ENCODE measurements around the gene MAPKAPK5. TPM values are rescaled to one million over a fixed set of nuclear protein-coding genes. Genes with fewer than 3 reads are reported as not detected.
"Not testable (repeated sequence)": the region's sequence is repeated elsewhere in the genome, so short reads cannot be mapped to it uniquely, and the experiment has no call there.

MAPKAPK5 gene
- total RNA-seq, 2 experiments from 2014 or later = 73.7 to 75.0 TPM

- H3K27ac Mint-ChIP-seq, H3K36me3 Mint-ChIP-seq, H3K27me3 Mint-ChIP-seq, DNase-seq, H3K9me3 Mint-ChIP-seq, H3K4me1 Mint-ChIP-seq, H3K4me3 Mint-ChIP-seq: not testable (repeated sequence)
These were observed 21.2 kb upstream of the MAPKAPK5 start for GRCh38 chr12:111820828-111821227.

- Mint-ChIP-seq H3K4me3 (no peak overlapping the region), H3K27ac (no peak overlapping the region), H3K27me3 (peaks cover 8% of the 10 kb centered on the region), H3K4me1 (no peaks in the 10 kb centered on the region), H3K36me3 (no peaks in the 10 kb centered on the region), H3K9me3 (no peaks in the 10 kb centered on the region)
- DNase-seq = no peak
These were observed 19.1 kb upstream of the MAPKAPK5 start for GRCh38 chr12:111822886-111823285.

- peaks cover 8% of the 10 kb centered on the region for H3K27me3 Mint-ChIP-seq
- H3K27ac Mint-ChIP-seq = no peak overlapping the region
- H3K9me3 Mint-ChIP-seq = no peaks in the 10 kb centered on the region
- no peaks in the 10 kb centered on the region for H3K4me1 Mint-ChIP-seq
- DNase-seq = no peak
- H3K36me3 Mint-ChIP-seq = no peaks in the 10 kb centered on the region
- H3K4me3 Mint-ChIP-seq = no peak overlapping the region
These were observed 18.1 kb upstream of the MAPKAPK5 start for GRCh38 chr12:111823891-111824290.

- DNase-seq, H3K27ac Mint-ChIP-seq, H3K9me3 Mint-ChIP-seq, H3K36me3 Mint-ChIP-seq, H3K4me1 Mint-ChIP-seq, H3K4me3 Mint-ChIP-seq, H3K27me3 Mint-ChIP-seq: not testable (repeated sequence)
These were observed 17.7 kb upstream of the MAPKAPK5 start for GRCh38 chr12:111824312-111824711.

- Mint-ChIP-seq H3K4me1 (no peaks in the 10 kb centered on the region), H3K36me3 (no peaks in the 10 kb centered on the region), H3K4me3 (no peak overlapping the region), H3K27me3 (peaks cover 8% of the 10 kb centered on the region), H3K27ac (no peak overlapping the region), H3K9me3 (no peaks in the 10 kb centered on the region)
- DNase-seq = no peak
These were observed 16.5 kb upstream of the MAPKAPK5 start for GRCh38 chr12:111825509-111825908.

GRCh38 chr12:111826316-111826715 lies 15.7 kb upstream of the MAPKAPK5 start:
- Mint-ChIP-seq H3K4me1 (no peaks in the 10 kb centered on the region), H3K27me3 (peaks cover 5% of the 10 kb centered on the region), H3K4me3 (no peak overlapping the region), H3K9me3 (no peaks in the 10 kb centered on the region), H3K36me3 (no peaks in the 10 kb centered on the region), H3K27ac (no peak overlapping the region)
- DNase-seq = no peak

- no peaks in the 10 kb centered on the region for H3K36me3 Mint-ChIP-seq
- DNase-seq = no peak
- H3K9me3 Mint-ChIP-seq = no peaks in the 10 kb centered on the region
- H3K27ac Mint-ChIP-seq = no peak overlapping the region
- H3K27me3 Mint-ChIP-seq = peaks cover 5% of the 10 kb centered on the region
- H3K4me1 Mint-ChIP-seq = no peaks in the 10 kb centered on the region
- no peak overlapping the region for H3K4me3 Mint-ChIP-seq
These were observed 15.0 kb upstream of the MAPKAPK5 start for GRCh38 chr12:111826992-111827391.

GRCh38 chr12:111827907-111828306 lies 14.1 kb upstream of the MAPKAPK5 start:
- H3K27ac Mint-ChIP-seq = no peak overlapping the region
- no peak overlapping the region for H3K4me3 Mint-ChIP-seq

GRCh38 chr12:111828338-111828979 lies 13.6 kb upstream of the MAPKAPK5 start:
- Mint-ChIP-seq H3K4me1 (no peaks in the 10 kb centered on the region), H3K36me3 (no peaks in the 10 kb centered on the region), H3K27ac (no peak overlapping the region), H3K27me3 (no peaks in the 10 kb centered on the region), H3K4me3 (no peak overlapping the region), H3K9me3 (peaks cover 5% of the 10 kb centered on the region)
- DNase-seq = no peak

More at GRCh38 chr12:111827907-111828306, 14.1 kb upstream of the MAPKAPK5 start:
- Mint-ChIP-seq H3K27me3 (peaks cover 5% of the 10 kb centered on the region), H3K4me1 (no peaks in the 10 kb centered on the region), H3K9me3 (peaks cover 4% of the 10 kb centered on the region), H3K36me3 (no peaks in the 10 kb centered on the region)
- DNase-seq = no peak

GRCh38 chr12:111829635-111830034 lies 12.4 kb upstream of the MAPKAPK5 start:
- not testable (repeated sequence) for H3K9me3 Mint-ChIP-seq, H3K4me1 Mint-ChIP-seq, H3K4me3 Mint-ChIP-seq, H3K27ac Mint-ChIP-seq, DNase-seq, H3K36me3 Mint-ChIP-seq, H3K27me3 Mint-ChIP-seq

GRCh38 chr12:111834740-111835386 lies 7.2 kb upstream of the MAPKAPK5 start:
- not testable (repeated sequence) for H3K9me3 Mint-ChIP-seq, H3K27me3 Mint-ChIP-seq, H3K27ac Mint-ChIP-seq, DNase-seq, H3K4me3 Mint-ChIP-seq
- H3K4me1 Mint-ChIP-seq = peaks cover 18% of the 10 kb centered on the region
- H3K36me3 Mint-ChIP-seq = peaks cover 15% of the 10 kb centered on the region

- DNase-seq, H3K4me3 Mint-ChIP-seq, H3K27me3 Mint-ChIP-seq, H3K27ac Mint-ChIP-seq, H3K9me3 Mint-ChIP-seq: not testable (repeated sequence)
- peaks cover 23% of the 10 kb centered on the region for H3K36me3 Mint-ChIP-seq
- peaks cover 26% of the 10 kb centered on the region for H3K4me1 Mint-ChIP-seq
These were observed 6.4 kb upstream of the MAPKAPK5 start for GRCh38 chr12:111835531-111836181.

- Mint-ChIP-seq H3K4me1 (peaks cover 27% of the 10 kb centered on the region), H3K27me3 (no peaks in the 10 kb centered on the region), H3K27ac (peak overlapping the region; percentile 66), H3K36me3 (peaks cover 37% of the 10 kb centered on the region), H3K9me3 (peaks cover 2% of the 10 kb centered on the region), H3K4me3 (no peak overlapping the region)
- no peak for DNase-seq
These were observed 3.7 kb upstream of the MAPKAPK5 start for GRCh38 chr12:111838353-111838752.

GRCh38 chr12:111840807-111841206 lies 1.2 kb upstream of the MAPKAPK5 start:
- H3K4me3 Mint-ChIP-seq = peak overlapping the region; percentile 96
- peaks cover 50% of the 10 kb centered on the region for H3K36me3 Mint-ChIP-seq
- H3K27me3 Mint-ChIP-seq = no peaks in the 10 kb centered on the region
- H3K27ac Mint-ChIP-seq = peak overlapping the region; percentile 98
- peaks cover 33% of the 10 kb centered on the region for H3K4me1 Mint-ChIP-seq
- no peaks in the 10 kb centered on the region for H3K9me3 Mint-ChIP-seq
- DNase-seq = no peak

- H3K27ac Mint-ChIP-seq = peak overlapping the region; percentile 98
- DNase-seq = no peak
- H3K36me3 Mint-ChIP-seq = peaks cover 50% of the 10 kb centered on the region
- no peaks in the 10 kb centered on the region for H3K9me3 Mint-ChIP-seq
- peak overlapping the region; percentile 96 for H3K4me3 Mint-ChIP-seq
- H3K27me3 Mint-ChIP-seq = no peaks in the 10 kb centered on the region
- H3K4me1 Mint-ChIP-seq = peaks cover 35% of the 10 kb centered on the region
These were observed 735 bp upstream of the MAPKAPK5 start for GRCh38 chr12:111841236-111841749.
